GM08714 (cell line): ENCODE measurements around the gene FAM72A.
"Not testable (repeated sequence)": the region's sequence is repeated elsewhere in the genome, so short reads cannot be mapped to it uniquely, and the experiment has no call there.

Experiments used
- H3K4me3 ChIP-seq: fragments of 200-500 bp; sonication (Bioruptor generic); 2 replicates; pipeline ENCODE4 v1.5.1; 2014; ENCODE audit warnings: mild to moderate bottlenecking, low read length, inconsistent platforms

FAM72A gene

DNA sequence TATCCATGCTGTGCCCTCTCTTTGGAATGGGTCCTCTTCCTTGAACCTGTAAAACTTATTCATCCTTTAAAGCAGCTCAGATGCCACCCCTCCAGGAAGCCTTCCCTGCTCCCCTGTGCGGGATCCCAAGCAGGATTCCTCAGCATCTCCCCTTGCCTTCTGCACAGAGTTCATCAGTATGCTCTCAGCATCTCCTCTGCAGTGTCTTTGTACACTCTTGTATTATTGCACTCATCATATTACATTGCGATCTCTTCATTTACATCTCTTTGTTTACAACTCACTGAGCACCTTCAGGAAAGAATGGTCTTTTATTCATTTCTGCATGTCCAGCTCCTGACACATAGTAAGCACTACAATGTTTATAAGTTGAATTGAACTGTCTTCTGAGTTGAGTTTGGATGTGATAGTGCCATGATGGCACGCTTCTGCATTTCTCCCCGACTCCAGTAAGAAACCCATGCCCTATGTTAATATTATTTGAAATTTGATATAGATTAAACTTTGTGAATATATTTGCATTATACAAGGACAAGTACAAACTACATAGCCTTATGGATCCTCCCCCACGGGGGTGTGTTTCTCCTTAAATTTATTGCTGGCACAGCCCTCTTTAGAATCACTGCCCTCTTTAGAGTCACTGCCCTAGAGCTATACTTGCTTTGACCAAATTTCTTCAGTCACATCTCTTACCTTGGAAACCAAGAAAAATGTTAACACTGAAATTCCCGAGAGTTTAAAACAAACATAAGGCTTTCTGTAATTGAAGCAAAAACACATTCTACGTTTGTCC is 13.2 kb upstream of the FAM72A start:
- H3K4me3 ChIP-seq, result not testable (repeated sequence)

DNA sequence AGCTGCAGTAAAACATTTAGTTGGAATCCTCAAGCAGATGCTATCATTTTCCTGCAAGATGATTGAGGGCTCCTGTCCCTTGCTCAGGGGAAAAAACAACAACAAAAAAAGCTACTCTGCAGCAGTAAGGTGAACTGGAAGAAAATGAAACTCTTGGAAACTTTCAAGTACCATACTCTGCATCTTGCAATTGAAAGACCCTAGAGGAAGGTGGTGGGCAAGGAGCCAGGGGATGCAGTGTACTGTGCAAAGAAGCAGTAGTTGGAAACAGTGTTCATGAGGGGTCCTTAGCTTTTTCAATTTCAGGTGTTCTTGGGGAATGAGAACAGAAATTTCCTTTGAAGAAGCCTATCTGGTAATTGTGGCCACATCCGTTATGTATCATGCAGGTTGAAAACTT is 8.2 kb upstream of the FAM72A start:
- not testable (repeated sequence) for H3K4me3 ChIP-seq

DNA sequence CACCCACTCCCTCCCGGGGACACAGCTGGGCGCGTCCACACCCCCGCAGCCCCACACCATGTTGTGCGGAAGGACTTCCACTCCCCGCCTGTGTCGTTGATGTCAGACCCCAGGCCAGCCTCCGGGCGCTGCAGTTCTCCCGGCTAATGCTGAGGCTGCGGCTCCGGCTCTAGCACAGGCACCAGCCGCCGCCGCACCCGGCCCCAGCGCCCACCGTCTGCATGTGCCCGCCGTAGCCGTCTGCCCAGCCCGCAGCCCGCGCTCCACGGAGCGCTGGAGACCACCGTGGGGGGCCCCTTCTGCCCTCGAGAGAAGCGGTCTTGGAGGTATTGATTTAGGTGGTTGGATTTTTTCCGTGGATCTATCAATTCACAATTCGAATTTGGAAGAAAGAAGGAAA is 2.9 kb upstream of the FAM72A start:
- H3K4me3 ChIP-seq, result not testable (repeated sequence)

DNA sequence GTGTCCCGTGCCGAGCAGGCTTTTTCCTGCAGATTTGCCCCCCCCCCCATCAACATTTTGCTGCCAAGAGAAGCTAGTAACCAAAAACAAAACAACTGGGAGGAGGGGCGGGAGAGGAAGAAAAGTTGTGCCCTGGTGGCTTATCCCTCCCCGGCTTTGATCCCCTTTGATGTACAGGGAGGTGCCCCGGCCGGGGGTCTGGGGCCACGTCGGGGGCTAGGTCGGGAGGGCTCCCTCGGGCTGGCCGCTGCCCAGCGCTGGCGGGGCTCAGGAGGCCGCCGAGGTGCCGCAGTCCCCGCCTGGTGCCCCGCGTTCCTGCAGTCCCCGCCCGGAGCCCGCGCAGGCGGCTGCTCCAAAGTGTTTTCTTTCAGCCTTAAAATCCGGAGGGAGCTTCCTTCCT is 2.2 kb upstream of the FAM72A start:
- H3K4me3 ChIP-seq, result peak overlapping the region; percentile 37; the same call in 1 of the 2 replicates

DNA sequence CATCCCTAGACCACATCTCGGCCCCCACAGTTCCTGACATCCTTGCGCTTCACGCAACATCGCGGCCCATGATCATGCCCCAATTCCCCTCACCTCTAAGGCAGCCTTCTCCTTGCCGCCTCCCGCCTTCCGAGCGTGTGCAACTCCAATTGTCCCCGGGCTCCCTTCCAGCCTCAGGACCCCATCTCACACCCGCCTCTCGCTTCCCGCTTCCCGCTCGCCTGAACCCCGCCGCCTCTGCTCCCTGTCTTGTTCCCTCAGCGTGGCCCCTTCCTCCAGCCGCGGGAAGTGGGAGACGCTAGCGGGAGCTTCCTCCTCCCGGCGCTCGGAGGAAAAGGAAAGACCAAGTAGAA is 1.5 kb upstream of the FAM72A start:
- peak overlapping the region; percentile 59; the same call in 1 of the 2 replicates for H3K4me3 ChIP-seq

DNA sequence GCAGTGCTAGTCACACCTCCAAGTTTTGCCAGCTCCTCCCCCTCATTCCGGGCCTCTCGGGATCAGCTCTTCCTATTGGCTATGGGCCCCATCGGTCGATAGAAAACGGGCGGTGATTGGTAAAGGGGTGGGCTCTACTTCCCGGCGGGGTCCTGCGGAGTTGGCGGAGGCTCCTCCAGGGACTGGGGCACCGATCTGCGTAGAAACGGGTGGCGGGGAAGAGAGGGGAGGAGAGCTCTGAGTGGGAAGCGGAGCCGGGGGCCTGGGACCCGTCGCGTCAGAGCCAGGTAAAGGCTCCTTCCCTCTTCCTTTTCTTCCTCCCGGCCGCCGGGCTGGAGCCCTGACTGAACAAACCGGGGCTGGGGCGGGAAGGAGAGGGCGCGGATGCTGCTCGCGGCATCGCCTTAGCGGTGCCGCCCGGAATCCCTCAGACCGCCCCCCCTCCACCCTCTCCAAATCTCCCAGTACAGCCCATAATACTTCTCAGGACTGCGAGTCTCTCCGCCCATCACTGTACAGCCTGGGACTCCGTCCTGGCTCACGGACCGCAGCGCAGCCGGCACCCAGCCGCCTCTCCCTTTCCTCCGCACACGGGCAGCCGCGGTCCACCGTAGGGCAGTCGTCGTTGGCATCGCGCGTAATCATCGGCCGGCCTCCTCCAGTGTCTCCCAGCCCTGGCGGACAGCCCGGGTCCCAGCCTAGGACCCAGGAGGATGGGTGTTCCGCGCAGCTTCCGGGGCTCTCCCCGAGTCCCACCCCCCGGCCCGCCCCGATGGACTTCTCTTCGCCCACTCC is 922 bp upstream of the FAM72A start, which contains the start of gene SRGAP2:
TSS of gene SRGAP2 (plus strand) at position 178 of the 795 bp plus-strand sequence. CDS start 2,430 bp downstream, outside the sequence.
- peak within 1 kb of the TSS; percentile 79; the same call in 1 of the 2 replicates for H3K4me3 ChIP-seq

DNA sequence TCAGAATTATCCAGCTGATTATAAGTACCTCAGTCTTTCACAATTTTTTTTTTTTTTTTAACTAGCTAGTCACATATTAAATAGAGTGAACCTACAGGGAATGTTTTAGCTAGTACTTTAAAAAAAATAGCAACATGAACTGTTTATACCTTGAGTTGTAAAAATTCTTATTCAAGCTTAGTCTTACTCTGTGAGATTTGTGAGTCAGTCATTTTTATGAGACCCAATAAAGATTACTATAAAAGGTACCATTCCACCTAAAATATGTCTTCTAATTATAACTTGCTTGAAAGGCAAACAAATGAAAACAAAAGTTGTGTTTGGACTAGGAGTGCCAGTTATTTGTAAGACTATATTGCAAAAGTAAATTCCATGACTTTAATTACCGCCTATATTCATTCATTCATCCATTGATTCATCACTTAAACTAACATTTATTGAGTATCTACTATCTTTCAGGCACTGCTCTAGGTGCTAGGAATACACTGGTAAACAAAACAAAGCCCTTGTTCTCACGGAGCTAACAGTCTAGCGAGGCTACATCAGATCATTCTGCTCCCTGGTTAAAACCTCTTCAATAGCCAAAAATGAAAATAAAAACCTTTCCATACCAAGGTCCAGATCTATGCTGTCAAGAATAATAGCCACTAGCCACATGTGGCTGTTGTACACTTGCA is 5.8 kb downstream of the FAM72A start:
- H3K4me3 ChIP-seq, result not testable (repeated sequence)

DNA sequence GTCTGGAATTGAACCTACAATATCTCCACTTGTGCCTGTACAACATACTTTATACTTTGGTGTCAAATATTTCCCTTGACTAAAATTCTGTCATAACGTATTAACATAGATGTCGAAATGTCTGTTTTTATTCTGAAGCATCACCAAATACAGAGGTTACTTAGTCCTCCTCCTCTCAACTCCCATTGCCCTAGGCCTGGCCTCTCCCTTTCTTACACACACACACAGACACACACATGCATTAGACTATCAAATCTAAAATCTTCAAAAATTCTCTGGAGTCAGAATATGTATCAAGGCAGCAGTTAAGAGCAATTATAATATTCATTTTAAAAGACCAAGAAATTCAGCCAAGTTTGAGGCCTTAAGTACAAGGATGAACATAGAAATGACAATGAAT is 7.5 kb downstream of the FAM72A start:
- not testable (repeated sequence) for H3K4me3 ChIP-seq

DNA sequence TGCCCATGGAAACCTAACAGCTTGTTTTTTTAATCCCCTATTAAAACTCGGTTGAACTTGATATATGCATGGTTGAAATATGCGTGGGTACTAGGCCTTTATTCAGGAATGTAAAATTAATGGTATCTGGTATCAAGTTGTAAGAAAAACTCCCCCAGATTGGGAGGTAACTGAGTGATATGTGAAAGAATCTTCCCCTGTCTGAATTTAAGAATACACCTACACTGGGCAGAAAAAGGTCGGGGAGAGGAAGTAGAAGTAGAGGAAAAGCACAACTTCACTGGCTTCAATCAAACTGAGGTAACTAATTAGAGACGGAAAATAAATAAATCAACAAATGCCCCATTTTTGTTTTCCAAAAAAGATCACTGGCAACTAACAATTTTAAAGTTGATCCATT is 15.8 kb downstream of the FAM72A start:
- not testable (repeated sequence) for H3K4me3 ChIP-seq

DNA sequence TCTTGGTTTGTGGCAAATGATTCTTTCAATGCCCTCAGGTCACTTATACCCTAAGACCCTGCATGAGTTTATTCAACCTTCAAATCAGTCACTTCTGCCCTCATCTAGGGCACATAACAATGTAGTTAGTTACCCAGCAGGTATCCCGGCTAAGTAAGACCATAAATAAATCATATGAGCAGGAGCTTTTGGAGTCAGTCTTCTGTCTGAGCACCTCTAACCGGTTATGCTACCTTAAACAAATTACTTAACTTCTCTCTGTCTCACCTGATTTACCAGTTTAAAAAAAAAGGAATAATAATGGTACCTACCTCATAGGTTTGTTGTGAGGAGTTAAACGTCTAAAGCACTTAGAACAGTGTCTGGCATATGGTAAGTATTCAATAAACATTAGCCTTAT is 16.9 kb downstream of the FAM72A start:
- H3K4me3 ChIP-seq, result not testable (repeated sequence)

DNA sequence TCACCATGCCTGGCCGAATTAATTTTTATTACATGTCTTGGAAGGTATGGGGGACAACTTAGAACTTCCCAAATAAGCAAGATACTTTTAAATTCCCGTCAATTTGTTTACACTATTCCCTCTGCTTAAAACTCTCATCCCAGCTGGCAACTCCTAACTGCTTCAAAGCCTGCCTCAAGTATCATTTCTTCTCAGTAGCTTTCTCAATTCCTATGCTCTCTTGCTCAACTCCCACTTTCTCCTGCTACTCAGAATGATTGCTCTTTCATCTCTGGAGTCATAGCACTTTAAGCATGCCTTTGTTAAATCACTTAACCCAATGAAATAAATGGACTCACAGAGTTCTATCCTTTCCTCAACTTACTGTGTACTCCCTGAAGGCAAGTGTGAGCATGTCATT is 18.9 kb downstream of the FAM72A start:
- H3K4me3 ChIP-seq, result not testable (repeated sequence)

DNA sequence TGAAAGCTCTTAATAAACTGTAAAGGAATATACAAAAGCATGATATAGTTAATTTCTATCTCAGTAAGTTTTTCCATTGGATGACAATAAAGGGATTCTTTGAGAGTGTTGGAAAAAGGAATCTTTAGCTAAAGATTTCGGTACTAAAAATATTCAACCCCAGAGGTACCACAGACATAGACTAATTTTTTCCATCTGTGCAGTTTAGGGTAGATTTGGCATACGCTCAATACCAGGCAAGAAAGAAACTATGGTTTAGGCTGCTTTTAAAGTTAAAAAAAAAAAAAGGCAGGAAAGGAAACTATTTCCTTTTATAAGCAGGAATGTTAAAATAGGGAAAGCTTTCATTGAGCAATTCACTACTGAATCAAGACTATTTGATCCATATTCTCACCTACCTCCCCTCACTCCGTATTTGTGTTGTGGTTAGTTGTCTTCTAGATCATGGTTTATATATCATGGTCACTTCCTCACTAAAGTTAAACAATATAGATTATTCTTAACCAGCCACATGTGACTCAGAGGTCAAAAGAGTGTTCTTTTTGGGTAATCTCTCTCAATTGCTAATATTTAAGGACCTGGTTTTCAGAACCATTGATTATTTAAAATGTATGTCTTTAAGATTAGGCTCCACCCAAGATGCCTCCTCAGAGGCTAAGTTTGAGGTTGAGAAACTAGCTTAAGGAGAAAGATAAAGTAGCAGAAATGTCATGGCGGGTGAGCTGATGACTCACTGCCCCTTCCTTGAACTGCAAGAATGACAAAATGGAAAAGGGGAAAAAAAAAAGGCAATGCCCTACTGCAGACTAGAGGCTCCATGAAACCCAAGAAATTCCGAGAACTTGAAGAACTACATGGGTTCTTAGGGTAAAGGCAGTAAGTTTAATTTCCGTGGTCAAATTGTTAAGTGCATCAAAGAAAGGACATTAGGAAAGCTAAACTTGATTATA is 20.0 kb downstream of the FAM72A start:
- H3K4me3 ChIP-seq, result not testable (repeated sequence)

DNA sequence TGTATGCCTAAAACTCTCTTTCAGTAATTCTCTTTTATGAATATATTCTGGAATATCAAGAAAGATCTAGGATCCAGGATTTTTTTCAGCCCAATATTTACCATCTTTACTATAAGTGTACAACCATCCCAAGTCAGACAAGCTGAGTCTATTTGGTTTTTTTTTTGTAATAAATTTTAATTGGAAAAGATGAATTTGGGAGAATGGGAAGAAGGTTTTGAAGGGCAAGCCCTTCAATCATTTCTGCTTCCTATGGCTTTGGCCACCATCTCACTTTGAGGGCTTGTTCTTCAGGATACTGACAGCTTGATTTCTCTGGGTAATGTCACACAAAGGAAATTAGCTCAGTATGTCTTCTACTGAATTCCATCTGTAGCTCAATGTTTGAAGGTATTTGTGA is 23.0 kb downstream of the FAM72A start:
- not testable (repeated sequence) for H3K4me3 ChIP-seq

DNA sequence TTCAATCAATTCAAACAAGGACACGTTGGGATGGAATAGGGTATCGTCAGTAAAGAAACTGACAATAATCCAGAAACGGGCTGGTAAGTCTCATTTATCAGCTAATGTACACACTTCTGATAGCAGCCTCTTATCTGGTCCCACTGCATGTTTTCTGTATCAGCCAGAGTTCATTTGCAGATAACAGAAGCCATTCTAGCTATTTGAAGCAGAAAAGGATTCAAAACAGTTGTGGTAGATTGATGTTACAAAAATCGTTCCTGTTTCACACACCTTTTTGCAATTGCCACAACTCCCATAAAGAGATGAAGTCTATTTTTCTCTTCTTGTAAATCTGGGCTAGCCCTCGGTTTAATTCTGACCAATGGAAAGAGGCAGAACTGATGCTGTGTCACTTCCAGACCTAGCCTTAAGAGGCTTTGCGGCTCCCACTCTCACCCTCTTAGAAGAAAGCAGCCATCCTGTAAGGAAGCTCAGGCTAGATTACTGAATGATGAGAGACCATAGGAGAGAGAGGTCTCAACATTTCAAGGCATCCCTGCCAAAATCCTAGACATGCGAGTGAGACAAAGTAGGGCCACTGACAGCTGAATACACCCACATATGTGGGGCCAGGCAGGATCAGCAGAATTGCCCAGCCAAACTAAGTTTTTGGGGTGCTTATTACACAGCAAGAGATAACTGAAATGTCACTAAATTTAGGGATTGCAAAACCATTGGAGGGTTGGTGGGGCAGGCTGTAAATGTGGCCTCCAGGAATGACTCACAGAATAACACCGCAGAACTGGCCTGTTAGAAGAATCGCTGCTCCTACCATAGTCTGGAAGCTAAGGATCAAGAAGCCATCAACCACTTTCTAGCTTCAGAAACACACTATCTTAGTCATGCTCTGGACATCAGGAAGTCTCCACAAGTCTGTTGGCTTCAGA is 24.3 kb downstream of the FAM72A start:
- H3K4me3 ChIP-seq, result not testable (repeated sequence)

DNA sequence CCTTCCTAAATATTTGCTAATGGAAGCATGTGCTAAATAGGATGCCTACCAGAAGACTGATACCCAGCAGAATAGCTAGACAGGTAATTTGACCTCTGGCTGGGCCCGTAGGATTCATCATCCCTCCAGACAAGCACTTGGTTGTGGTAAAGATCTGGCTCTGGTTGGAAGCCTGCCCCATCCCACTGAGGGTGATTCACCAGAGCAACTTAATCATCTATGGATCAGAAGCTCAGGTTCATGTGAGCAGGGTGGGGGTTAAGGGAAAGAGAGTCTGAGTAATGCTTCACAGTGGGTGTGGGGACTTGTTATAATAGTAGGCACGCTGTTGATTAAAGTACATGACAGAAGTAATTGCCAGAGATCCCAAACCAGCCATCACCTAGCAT is 26.5 kb downstream of the FAM72A start:
- not testable (repeated sequence) for H3K4me3 ChIP-seq

DNA sequence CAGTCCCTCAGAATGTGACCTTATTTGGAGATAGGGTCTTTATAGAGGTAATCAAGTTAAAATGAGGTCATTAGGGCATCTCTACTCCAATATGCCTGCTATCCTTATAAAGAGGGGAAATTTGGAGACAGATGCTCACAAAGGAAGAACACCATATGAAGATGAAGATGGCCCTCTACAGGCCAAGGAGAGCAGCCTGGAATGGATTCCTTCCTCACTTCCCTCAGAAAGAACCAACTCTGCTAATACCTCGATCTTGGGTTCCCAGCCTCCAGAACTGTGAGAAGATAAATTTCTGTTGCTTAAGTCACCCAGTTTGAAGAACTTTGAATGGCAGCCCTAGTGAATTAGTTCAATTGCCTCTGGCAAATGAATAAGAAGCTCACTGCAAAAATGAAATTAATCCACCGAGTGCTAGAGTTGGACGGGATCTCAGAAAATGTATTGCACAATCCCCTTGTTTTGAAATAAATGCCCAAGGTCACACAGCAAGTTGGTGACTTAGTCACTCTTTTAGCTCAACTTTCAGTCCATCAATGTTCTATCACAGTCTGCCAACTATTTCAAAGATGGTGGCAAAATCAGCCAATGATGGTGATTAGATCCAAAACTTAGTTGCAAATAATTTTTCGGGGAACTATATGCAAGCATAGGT is 27.1 kb downstream of the FAM72A start:
- H3K4me3 ChIP-seq, result not testable (repeated sequence)

DNA sequence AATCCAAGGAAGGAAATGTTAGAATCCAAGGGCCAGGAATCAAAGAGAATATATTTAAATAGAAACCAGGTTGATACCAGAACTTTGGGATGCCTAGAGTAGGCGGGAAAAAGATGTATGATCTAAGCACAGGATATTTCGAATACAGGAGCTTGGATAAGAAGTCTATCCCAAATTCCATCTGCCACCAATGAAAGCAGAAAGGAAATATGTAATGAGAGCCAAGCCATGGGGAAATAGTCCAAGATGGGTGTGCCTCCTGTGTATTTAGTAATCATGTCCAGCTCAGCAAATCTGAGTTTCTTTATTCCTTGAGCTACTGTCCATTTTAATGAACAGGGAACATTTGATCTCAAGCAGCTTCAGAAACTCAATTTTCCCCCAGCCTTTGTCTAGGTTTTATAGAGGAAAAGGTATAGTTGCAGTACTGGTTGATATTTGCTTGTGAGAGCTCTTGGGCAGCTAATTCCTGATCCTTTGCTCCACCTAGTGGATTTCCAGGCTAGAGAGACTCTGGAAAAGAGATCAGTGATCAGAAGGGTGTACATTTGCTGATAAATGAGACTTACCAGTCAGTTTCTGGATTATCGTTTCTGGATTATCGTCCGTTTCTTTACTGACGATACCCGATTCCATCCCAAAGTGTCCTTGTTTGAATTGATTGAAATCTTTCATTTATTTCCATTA is 28.3 kb downstream of the FAM72A start:
- H3K4me3 ChIP-seq, result not testable (repeated sequence)

DNA sequence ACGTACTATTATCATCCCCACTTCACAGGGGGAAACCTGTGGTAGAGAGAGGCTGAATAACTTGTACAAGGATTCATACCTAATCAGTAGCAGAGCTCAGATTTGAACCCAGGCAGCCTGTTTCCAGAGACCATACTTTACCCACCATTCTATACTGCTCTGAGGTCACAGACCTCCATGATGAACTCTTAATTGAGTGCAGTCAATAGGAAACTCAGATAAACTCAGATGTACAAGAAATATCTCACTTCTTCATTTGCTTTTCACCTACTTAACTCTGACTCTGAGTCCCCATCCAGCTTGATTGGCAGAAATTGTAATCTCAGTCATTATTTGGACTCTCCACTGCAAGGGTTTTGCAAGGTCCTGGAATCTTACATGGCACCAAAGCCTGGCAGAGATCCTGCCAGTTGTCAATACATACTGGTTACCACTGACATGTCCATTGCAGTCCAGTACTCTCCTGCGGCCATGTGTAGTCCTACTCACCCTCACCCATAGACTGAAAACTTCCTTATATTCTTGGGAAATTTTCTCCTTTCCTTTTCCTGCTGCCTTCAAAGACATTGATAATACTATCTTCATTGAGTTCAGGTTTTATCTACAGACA is 29.4 kb downstream of the FAM72A start:
- not testable (repeated sequence) for H3K4me3 ChIP-seq
